Forelimb muscle (tissue), 1 donor: ENCODE results near the gene FATE1. TPM values are rescaled to one million over a fixed set of nuclear protein-coding genes. Genes with fewer than 3 reads are reported as not detected.

ENCODE experiments used
- DNase-seq: peaks from one replicate; pipeline ENCODE4 v3.0.0-alpha.2; 2013; ENCODE audit warnings: low read depth
- polyA plus RNA-seq: library from polyadenylated mRNA; unstranded; fragments of 120-200 nt; gene quantifications from one replicate; pipeline ENCODE4 v1.2.1, GENCODE V29; 2013; ENCODE audit not compliant: insufficient read length

FATE1 gene
- polyA plus RNA-seq, 1 donor, result 1.2 TPM

DNA sequence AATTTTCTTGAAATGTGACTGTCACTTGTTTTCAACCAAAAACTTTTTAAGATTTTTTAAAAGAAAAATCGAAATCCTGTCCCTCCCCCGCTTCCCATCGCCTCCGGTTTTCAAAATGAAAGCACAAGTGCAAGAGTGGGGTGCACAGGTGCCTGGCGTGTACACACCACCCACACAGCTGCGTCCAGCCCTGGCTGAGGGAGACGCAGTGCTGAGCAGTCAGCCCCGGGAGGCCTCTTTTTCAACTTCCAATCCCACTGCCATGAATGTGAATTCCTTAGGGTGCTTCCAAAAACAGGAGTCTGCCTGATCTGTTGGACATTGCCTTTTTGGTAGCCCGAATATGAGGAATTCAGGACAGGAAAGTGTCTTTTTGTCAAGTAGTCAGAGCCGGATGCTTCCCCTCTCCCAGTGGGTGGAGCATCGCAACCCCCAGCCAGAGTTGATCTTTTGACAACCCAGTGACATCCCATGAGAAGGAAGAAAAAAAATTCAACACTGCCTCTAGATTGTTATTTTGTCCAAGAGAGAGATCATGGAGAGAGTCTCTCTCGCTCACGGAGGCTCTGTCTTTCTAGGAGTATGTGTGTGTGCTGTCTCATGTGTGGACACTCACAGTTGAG is 11.7 kb upstream of the FATE1 start:
- no peak for DNase-seq

DNA sequence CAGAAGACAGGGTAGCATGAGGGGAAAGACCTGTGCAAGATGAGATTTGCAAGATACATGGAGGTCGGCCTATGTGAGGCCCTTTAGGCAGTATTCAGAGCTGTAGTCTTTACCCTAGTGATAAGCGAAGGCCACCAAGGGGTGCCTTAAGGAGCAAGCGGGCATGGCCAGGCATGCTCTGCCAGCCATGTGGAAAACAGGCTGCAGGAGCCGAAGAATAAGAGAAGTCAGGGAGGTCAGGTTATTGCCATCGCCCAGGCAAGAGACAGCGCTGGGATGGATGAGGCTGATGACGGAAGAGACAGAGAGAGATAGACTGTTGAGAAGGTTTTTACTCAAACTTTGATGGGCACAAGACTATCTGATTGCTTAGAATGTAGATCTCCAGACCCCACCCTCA is 7.0 kb upstream of the FATE1 start:
- no peak for DNase-seq

DNA sequence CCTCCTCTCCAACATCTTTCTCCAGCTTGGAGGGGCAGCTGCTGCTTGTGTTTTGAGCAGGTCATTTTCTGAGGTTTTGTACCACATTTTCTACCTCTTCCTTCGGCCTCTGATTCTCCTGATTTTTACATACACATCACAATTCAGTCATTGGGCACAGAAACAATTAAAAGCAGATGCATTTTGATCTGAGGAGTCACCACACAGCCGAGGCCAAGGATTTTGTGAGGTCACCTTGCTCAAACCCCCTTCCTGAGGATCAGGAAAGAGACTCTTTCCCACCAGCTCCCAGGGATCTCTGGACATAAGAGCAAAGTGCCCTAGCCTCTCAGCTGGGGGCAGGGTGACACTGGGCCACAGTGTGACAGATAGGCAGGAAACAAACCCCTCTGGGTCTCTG is 5.4 kb upstream of the FATE1 start:
- DNase-seq, result no peak

GRCh38 chrX:151711154-151711553 is 4.7 kb upstream of the FATE1 start:
- DNase-seq, result no peak

DNA sequence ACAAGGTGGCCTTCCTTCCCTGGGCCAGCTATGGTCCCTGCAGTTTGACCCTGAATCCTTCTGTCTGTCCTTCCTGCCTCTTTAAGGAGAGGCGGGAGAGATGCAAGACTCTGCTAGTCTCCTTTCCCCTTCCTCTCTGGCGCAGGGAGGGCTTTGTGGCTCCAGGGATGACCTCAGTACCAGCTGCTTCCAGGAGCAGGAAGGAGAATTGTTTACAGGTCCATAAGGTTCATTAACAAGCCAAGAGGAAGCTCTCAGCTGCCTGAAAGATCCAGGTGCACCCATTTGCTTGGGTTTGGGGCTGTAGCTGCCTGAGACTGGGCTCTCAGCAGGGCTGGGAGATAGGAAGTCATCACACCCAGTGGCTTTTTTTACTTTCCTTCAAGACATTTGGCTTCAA is 4.0 kb upstream of the FATE1 start:
- peak; percentile 56 for DNase-seq

DNA sequence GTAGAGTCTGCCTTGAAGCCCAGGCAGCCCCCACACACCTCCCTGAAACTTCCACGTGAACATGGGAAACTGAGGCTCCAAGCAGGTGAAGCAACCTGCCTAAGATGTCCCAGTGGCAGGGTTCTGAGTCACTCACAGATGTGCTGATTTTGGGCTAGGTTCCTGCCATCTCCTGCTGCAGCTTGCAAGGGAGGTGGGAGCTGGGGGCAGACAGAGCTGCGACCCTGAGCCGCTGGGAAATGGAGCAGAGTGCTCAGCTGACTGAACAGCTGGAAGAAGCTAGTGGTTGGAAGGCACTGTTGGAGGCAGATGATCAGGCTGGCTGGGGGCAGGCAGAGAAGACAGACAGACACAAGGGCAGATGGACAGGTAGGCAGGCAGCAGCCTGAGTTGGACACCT is 3.6 kb upstream of the FATE1 start:
- DNase-seq, result no peak

GRCh38 chrX:151713849-151714248 is 2.0 kb upstream of the FATE1 start:
- no peak for DNase-seq

DNA sequence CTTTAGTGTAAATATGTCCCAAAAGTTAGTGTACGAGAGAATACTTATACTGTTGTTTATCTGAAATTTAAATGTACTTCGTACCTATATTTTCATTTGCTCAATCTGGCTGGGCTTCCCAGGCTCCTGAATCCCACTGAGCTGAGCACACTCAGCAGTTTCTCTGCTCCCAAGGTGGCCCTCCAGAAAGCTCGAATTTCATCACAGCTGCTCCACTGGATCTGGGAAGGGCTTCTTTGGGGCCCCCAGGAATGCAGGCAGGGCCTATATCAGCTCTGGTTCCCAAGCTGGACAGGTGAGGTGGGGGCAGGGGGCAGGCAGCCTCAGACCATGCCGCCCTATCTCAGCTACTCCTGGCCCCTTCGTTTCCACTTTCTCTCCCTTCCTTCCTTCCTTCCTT is 1.5 kb upstream of the FATE1 start:
- no peak for DNase-seq

- DNase-seq, result no peak
These were observed 6.5 kb downstream of the FATE1 start for GRCh38 chrX:151722241-151722846.

DNA sequence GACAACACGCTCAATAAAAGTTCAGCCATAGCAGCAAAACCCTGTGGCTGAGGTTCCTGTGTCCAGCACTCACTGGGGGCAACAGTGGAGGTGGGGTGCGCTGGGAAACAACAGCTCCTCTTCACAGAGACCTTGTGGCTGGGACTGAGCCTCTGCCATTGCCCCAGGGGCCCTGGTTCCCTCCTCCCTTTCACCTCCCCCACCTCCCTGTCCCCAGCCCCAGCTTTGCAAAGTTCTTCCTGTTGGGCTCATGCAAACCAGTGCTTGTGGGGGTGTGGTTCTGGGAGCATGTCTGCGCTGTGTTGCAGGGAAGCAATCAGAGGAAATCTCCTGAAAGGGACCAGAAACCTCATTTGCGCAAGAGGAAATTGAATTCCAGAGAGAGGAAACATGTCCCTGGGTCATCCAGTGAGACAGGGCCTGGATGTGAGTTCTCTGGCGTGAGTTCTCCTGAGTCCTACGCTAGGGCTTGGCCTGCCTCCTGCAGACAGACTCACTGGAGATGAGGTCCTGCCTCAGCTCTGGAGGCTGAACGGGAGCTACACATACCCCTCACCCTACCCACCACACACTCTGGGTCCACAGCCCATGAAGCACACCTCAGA is 7.4 kb downstream of the FATE1 start:
- DNase-seq, result no peak

DNA sequence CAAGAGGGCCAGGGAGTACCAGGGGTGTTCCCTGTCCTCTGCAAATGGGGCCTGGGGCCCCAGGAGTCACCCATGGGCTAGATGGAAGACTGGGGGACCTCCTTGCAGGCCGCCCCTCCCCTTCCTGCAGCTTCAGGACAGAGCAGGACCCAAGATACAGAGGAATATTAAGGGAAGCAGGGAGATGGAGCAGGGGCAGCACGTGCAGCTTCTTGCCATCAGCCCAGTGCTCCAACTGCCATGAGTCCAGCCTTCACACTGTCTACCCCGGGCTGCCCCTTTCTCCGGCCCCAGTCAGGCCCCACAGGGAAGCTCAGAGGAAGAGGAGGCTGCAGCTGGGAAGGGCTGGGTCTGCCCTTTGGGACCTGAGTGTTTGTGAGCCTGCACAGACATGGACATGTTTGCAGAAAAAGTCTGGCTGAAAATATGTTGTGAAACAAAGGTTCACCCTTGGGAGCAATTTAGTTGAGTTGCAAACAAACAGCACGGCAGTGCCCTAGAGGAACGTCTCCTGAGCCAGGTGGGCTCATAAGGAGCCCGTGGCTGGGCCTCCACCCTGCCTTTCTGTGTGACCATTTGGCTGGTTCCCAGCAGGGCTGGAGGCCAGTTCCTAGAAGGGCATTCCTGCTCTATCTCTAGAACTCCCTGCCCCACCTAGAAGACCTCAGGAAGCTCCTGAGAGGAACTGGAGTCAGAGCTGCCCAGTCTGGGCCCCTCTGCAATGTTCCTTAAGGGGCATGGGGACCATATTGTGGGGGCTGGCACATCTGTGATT is 8.9 kb downstream of the FATE1 start:
- DNase-seq, result no peak

- no peak for DNase-seq
These were observed 9.4 kb downstream of the FATE1 start for GRCh38 chrX:151725338-151725614.

DNA sequence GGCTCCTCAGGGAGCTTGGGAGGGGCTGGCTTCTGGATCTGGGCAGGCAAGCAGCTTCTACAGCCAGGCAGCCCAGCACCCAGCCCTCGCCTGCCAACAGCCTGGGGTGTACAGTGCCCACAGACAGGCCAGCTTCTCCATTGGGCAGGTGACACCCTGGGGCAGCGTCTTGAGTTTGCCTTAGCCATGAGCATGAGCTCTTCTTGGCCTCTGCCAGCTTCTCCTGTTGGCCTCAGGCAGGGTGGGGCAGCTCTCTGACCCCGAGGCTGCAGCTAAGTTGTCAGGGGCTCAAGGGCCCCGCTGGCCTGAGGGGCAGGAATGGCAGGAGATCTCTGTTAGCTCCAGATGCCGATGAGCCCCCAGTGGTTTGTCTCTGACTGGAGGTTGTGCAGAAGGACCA is 10.9 kb downstream of the FATE1 start:
- DNase-seq, result no peak

GRCh38 chrX:151727346-151727745 is 11.5 kb downstream of the FATE1 start:
- no peak for DNase-seq

DNA sequence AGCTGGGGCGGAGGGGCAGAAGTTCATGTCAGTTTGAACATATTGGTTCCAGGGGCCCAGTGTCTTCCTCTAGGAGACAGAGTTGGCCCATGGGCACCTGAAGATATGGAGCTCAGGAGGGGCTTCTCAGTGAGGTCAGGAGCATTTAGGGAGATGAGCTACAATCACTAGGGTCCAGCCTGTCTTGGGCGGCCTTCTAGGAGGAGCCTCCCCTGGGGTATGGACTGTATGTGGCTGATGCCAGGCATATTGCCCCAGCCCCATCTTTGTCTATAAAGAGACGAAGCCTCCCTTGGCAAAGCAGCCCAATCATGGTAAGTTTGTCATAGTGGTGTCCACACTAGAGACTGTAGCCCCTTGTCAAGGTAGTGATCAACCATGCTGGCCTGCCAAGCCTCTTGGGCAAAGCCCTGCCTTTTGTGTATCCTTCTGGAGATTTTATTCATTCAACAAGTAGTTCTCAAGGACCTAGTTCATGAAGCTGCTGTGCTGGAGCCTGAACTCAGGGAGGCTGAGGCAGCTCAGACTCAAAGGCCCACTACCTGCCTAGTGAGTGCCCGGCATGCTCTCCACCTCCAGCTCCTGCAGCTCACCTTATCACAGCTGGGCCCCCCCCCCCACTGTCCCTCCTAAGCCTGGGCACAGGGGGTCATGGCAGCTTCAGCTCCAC is 13.4 kb downstream of the FATE1 start:
- no peak for DNase-seq

GRCh38 chrX:151734446-151734845 is 18.6 kb downstream of the FATE1 start, which contains the start of gene CNGA2:
TSS of gene CNGA2 (plus strand) at chrX:151734746. CDS start at chrX:151738484, 3,738 bp downstream.
- DNase-seq, result no peak

DNA sequence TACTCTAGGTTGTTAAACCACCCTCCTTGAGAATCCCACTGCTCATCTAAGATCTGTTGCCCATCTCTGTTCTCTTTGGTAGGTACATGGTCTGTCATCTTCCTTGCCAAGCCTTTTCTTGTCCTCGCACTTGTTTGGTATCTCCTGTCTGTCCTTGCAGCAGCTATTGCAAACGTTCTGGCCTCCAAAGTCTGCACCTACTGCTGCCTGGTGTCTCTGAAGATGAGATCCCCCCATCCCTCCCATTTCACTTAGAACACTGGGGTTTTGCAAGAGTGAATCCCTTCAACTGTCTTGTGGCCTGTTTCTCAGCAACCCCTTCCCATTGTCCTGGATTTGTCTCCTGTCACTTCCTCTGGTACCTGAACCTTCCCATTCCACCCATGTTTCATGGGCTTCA is 19.4 kb downstream of the FATE1 start:
- DNase-seq, result no peak

DNA sequence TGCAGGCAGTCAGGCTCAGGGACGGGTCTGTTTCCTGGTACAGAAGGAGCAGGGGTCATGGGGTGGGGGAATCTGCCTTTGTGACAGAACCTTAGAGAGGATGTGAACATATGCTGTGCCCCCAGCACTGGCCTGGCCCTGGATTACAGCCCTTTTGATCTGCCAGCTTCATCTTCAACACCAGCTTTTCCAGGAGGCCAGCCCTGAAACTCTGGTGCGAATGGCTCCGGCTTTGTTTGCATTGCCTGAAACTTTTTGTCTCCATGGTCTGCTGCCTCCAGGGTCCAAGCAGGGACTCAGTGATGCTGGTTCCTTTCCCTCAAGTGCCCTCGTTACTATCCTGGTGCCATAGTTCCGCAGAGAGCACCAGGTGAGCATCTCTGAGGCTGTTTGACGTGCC is 20.9 kb downstream of the FATE1 start:
- DNase-seq, result no peak

DNA sequence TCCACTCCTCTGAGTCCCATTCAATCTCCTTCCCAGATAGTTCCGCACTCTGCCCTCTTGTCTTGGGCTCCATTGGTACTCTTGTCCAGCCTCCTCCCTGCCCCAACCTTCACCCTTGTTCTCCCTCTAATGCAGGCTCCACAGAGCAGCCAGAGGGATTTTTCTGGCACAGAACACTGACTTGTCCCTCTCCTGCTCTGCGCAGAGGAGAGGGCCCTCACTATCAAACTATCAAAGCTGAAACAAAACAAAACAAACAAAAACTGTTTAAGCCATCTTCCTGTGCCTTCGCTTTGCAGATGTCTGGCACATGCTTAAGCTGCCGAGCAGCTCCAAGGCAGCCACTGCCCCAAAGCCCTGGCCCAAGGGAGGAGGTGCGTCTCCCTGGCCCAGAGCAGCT is 21.7 kb downstream of the FATE1 start:
- no peak for DNase-seq

DNA sequence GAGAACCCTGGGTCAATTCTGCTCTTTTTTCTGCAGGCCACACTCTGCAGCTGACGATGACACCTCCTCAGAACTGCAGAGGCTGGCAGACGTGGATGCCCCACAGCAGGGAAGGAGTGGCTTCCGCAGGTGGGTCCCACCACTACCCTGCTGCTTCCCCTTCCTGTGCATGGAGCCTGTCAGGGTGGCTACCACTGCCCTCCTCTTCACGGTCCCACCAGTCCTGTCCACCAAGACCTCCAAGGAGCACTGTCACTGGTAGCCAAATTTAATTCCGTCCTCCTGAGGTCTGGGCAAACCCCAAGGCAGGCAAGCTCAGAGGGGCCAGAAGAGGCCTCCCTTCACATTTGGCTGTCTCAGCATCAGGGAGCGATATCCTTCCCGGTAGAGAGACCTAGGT is 22.9 kb downstream of the FATE1 start:
- no peak for DNase-seq

DNA sequence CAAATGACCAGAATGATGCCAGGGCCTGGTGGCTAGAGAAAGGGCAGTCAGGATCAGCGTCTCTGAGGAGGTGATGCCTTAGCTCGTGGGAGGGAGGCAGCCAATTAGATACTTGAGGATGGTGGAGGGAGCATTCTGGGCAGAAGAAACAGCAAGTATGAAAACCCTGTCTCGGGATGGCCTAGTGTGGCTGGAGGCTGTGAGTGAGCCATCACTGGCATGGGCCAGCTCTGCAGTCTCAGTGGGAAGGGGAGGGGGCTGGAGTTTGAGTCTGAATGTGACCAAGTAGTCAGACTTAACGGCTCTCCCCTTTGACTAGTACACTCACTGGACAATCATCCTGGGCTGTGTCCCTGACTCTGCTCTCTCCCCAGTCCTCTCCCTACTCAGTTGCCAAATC is 25.8 kb downstream of the FATE1 start:
- DNase-seq, result no peak

DNA sequence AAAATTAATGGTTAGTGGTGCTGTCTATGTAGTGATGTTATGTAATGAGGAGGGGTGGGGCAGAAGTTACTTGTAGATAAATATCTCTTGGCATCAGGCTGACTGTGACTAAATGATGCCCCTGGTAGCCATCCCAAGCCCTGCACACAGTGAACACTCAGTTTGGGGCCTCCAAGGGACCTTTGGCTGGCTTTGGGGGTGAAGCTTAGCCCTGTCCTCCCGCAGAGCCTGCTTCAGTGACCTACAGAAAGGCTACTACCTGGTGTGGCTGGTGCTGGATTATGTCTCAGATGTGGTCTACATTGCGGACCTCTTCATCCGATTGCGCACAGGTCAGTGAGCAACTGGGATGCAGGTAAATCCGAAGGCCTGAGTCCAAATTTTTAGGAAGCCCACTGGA is 26.5 kb downstream of the FATE1 start:
- DNase-seq, result no peak
